ES-I3 (cell line): ENCODE measurements around the gene NOTUM.

Experiments
- H3K36me3 ChIP-seq: 2 replicates; pipeline ENCODE4 v1.6.1; 2013; ENCODE audit warnings: mild to moderate bottlenecking, low read length, control low read depth, moderate library complexity; ENCODE audit not compliant: insufficient read depth
- H3K4me1 ChIP-seq: 2 replicates; pipeline ENCODE4 v1.6.1; 2013; ENCODE audit warnings: mild to moderate bottlenecking, control low read depth, low read length; ENCODE audit not compliant: insufficient read depth
- H3K9ac ChIP-seq: 2 replicates; pipeline ENCODE4 v1.6.1; 2013; ENCODE audit warnings: low read depth, mild to moderate bottlenecking, low read length, moderate library complexity
- H3K9me3 ChIP-seq: 2 replicates; pipeline ENCODE4 v1.6.1; 2013; ENCODE audit warnings: mild to moderate bottlenecking, low read length, moderate library complexity; ENCODE audit not compliant: control insufficient read depth, insufficient read depth

NOTUM gene

GRCh38 chr17:81961087-81961511 is at the start of gene NOTUM:
Gene NOTUM, minus strand, starts transcription at chr17:81961187. Its CDS starts 278 bp downstream, at chr17:81960909.
- H3K9me3 ChIP-seq, result no peaks in the 10 kb centered on the region

GRCh38 chr17:82009413-82009812 is 48.4 kb upstream of the NOTUM start:
- Histone ChIP-seq H3K36me3 (no peaks in the 10 kb centered on the region), H3K4me1 (no peaks in the 10 kb centered on the region; the same call in 1 of the 2 replicates), H3K9me3 (no peaks in the 10 kb centered on the region), H3K9ac (no peak overlapping the region)

More at GRCh38 chr17:81961087-81961511, at the start of gene NOTUM:
- no peaks in the 10 kb centered on the region for H3K36me3 ChIP-seq
- peak within 1 kb of the TSS; percentile 49; the same call in 1 of the 2 replicates for H3K9ac ChIP-seq
- peaks cover 3% of the 10 kb centered on the region; the same call in 1 of the 2 replicates for H3K4me1 ChIP-seq

DNA sequence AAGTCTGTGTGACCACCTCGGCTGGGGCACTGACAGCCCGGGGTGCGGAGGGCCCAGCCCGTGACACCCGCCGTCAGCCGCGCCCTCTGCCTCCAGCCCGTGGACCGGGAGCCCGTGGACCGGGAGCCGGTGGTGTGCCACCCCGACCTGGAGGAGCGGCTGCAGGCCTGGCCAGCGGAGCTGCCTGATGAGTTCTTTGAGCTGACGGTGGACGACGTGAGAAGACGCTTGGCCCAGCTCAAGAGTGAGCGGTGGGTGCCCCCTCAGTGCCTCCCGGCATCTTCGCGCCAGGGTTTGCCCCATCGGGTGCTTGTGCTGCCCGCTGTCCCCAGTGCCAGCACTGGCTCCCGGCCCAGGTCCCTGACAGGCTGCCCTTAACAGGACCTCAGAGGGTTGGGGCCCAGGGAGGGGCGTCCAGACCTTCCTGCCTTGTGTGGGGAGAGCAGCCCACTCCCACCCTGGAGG is 48.0 kb upstream of the NOTUM start:
- Histone ChIP-seq H3K4me1 (no peaks in the 10 kb centered on the region; the same call in 1 of the 2 replicates), H3K9ac (no peak overlapping the region), H3K36me3 (no peaks in the 10 kb centered on the region), H3K9me3 (no peaks in the 10 kb centered on the region)

GRCh38 chr17:82008258-82008940 is 47.4 kb upstream of the NOTUM start:
- Histone ChIP-seq H3K4me1 (peaks cover 3% of the 10 kb centered on the region; the same call in 1 of the 2 replicates), H3K9ac (no peak overlapping the region), H3K36me3 (no peaks in the 10 kb centered on the region), H3K9me3 (no peaks in the 10 kb centered on the region)

- H3K36me3 ChIP-seq, result no peaks in the 10 kb centered on the region
- peaks cover 8% of the 10 kb centered on the region; the same call in 1 of the 2 replicates for H3K4me1 ChIP-seq
- H3K9me3 ChIP-seq, result no peaks in the 10 kb centered on the region
- H3K9ac ChIP-seq, result no peak overlapping the region
Measured at GRCh38 chr17:82007495-82008257, 46.7 kb upstream of the NOTUM start.

DNA sequence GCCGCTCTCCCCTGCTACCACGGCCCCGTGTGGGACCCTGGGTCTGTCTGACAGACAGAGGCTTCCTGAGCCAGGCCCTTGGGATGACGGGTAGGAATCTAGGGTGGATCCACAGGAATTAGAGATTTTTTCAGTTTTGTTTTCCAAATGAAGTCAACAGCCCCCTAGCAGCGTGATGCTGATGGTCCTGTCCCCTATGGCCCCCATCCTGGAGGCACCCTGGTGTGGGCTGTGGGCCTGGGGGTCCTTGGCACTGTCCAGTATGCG is 46.2 kb upstream of the NOTUM start:
- Histone ChIP-seq H3K9me3 (no peaks in the 10 kb centered on the region), H3K4me1 (peaks cover 8% of the 10 kb centered on the region; the same call in 1 of the 2 replicates), H3K9ac (no peak overlapping the region), H3K36me3 (no peaks in the 10 kb centered on the region)

GRCh38 chr17:82006468-82007227 is 45.7 kb upstream of the NOTUM start:
- Histone ChIP-seq H3K9me3 (no peaks in the 10 kb centered on the region), H3K4me1 (peaks cover 8% of the 10 kb centered on the region; the same call in 1 of the 2 replicates), H3K9ac (no peak overlapping the region), H3K36me3 (no peaks in the 10 kb centered on the region)

- peaks cover 8% of the 10 kb centered on the region; the same call in 1 of the 2 replicates for H3K4me1 ChIP-seq
- H3K9me3 ChIP-seq, result no peaks in the 10 kb centered on the region
- H3K9ac ChIP-seq, result no peak overlapping the region
- no peaks in the 10 kb centered on the region for H3K36me3 ChIP-seq
Measured at GRCh38 chr17:82005701-82006348, 44.8 kb upstream of the NOTUM start.

- no peaks in the 10 kb centered on the region for H3K36me3 ChIP-seq
- H3K9me3 ChIP-seq, result no peaks in the 10 kb centered on the region
- H3K9ac ChIP-seq, result no peak overlapping the region
- H3K4me1 ChIP-seq, result peaks cover 8% of the 10 kb centered on the region; the same call in 1 of the 2 replicates
Measured at GRCh38 chr17:82004517-82005455, 43.8 kb upstream of the NOTUM start.

- Histone ChIP-seq H3K9ac (no peak overlapping the region), H3K36me3 (no peaks in the 10 kb centered on the region), H3K9me3 (no peaks in the 10 kb centered on the region), H3K4me1 (peaks cover 8% of the 10 kb centered on the region; the same call in 1 of the 2 replicates)
Measured at GRCh38 chr17:82003411-82004381, 42.7 kb upstream of the NOTUM start.

DNA sequence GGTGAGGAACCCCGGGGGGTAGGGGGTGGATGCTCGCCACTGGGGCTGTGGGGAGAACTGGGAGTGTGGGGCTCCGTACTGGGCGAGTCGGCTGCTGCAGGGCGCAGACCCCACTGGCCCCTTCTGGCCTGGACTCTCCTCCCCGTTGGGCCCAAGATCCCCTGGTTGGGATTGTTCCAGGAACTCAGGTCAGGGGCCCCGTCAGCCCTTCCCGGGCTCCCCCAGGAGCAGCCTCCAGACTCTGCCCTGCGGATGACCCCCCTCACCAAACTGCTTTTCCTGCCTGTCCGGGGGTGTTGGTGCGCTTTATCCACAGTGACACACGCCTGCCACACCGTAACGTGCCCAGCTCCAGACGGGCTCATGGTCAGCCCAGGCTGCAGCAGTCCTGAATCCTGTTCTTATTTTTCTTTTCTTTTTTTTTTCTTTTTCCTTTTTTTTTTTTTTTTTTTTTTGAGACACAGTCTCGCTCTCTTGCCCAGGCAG is 40.6 kb upstream of the NOTUM start:
- Histone ChIP-seq H3K4me1 (peaks cover 8% of the 10 kb centered on the region; the same call in 1 of the 2 replicates), H3K9me3 (no peaks in the 10 kb centered on the region), H3K36me3 (no peaks in the 10 kb centered on the region; the same call in 1 of the 2 replicates), H3K9ac (no peak overlapping the region)
